NOMO-1 (cell line): ENCODE measurements around the gene HOGA1.

Experiments
- DNase-seq, 2 experiments: peaks; one replicate each; lab custom pipeline; 2025; ENCODE audit not compliant: unreplicated experiment in 2 of 2; lab: John Stamatoyannopoulos, UW

The HOGA1 gene

GRCh38 chr10:97578171-97578844, 5.9 kb upstream of the HOGA1 start:
- DNase-seq, result no peak

GRCh38 chr10:97580421-97581367, 3.5 kb upstream of the HOGA1 start:
- no peak for DNase-seq

DNA sequence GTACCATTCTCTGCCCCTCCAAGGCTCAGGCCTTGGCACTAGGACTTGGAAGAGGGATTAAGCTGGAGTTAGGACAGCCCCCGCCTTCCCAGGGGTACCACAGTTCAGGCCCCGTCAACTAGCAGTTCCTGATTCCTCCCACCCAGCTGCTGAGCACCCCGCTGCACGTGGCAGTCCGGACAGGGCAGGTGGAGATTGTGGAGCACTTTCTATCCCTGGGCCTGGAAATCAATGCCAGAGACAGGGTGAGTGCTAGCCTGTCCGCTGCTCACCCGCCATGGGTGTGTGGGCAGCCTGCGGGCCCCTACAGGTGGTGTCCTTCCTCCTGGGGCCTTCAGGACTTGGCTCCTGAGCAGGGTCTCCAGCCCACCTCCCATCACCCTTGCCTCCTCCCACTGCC, 2.0 kb upstream of the HOGA1 start:
- no peak for DNase-seq

GRCh38 chr10:97583476-97583875, 713 bp upstream of the HOGA1 start:
- no peak for DNase-seq

DNA sequence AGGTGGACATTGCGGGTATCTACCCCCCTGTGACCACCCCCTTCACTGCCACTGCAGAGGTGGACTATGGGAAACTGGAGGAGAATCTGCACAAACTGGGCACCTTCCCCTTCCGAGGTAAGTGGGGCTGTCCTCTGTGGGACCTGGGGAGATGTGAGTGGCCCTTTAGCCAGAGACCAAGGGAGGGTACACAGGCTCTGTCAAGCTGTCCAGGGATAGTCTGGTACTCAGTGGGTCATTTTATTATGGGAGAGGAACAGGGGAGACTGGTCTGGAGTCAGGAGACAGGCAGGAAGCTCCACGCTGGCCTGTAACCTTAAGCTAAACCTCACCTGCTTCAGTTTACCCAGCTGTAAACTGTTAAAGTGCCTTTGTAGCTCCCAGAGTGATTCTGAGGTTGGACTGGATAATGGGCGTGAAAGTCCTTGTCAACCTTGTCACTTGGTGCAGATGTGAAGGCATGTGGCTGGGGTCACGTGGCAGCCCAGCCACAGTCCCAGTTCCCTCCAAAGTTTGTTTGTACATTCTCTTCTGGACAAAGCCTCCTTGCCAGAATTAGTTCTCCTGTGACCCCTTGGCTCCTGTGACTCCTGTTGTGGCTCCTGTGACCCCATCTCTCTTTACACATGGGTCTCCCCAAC, 729 bp downstream of the HOGA1 start:
- DNase-seq, result no peak

GRCh38 chr10:97585439-97585811, 1.2 kb downstream of the HOGA1 start:
- DNase-seq, result no peak

DNA sequence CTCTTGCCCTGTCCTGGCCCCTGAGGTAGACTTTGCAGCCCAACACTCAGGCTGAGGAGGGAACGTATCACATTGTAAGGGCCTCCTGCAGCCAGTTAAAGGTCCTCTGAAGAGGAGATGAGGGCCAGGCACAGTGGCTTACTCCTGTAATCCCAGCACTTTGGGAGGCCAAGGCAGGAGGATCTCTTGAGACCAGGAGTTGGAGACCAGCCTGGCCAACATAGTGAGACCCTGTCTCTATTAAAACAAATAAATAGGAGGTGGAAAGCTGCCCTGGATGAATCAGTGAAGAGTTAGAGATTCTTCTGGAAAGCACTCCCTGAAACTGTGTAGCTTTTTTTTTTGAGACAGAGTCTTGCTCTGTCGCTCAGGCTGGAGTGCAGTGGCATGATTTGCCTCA, 3.0 kb downstream of the HOGA1 start:
- DNase-seq, result no peak

- DNase-seq, result no peak
Measured at GRCh38 chr10:97589479-97589878, 5.3 kb downstream of the HOGA1 start, which contains the start of gene C10orf62. Gene C10orf62 (plus strand): TSS chr10:97589721. CDS start chr10:97589898, 177 bp downstream.

DNA sequence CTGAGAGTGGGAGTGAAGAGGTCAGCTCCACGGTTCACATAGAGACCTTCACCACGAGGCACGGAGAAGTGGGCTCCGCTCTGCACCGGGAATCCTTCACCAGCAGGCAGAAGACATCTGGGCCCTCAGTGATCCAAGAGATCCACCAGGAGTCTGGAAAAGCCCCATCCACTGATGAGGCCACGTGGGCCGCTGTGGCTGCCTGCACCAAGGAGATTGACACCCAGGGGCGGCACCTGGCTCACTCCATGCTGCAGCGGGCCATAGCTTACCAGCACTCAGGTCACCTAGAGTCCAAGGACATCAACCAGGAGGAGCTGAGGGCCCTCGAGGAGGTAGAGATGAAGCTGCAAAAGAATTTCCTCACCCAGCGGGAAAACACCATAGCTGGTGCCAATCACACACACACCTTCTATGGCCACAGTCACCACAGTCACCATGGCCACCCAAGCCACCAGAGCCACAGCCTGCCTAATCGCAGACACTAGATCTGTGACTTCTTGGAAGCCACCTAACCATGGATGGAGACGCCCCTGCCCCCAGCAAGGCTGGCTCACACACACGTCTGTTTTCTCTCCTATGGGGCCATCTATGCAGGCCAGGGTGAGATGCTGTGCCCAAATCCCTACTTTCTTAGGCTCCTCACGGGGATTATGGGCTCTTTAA, 6.0 kb downstream of the HOGA1 start:
- DNase-seq, result no peak

GRCh38 chr10:97590748-97591495, 6.7 kb downstream of the HOGA1 start:
- no peak for DNase-seq

- DNase-seq, result no peak
Measured at GRCh38 chr10:97593421-97593820, 9.2 kb downstream of the HOGA1 start.

DNA sequence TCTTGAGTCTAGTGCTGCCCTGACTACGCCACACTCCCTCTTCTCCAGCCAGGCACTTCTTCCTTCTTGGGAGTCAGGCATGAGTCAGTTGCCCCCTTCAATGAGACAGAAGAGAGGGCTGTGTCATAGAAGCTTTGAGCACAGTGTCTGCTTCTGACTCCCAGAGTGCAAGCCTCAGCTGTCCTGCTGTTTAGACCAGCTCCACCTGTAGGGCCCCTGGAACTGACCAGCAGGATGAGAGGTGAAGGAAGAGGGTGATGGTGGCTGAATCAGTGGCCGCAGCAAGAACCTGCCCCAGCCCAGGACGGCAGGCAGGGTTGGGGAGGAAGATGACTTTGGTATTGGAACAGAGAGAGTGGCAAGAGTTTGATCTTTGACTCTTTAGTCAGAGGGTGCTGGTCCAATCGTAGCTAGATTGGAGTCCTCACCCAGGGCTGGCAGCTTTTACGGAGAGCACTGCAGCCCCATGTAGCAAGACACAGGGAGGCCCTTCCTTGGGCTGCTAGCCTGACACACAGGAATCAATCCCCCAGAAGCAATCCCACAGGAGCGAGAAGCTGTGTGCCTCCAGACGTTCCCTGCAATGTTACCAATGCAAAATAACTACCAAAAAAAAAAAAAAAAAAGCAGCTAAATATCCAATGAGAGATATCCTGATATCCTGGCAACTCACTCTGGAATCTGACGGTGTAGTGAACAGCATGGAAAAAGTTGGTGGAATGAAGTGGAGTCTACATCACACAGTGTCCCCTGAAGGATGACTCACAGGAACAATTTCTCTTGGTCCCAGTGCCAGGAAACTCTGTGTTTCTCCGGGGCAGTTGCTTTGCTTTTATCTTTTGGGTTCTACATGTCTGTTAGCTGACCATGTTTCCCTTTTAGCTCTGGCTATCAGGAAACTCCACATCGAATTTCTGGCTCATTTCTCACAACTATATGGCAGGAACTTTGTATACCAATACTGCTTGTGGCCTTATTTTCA, 12.2 kb downstream of the HOGA1 start:
- no peak for DNase-seq

- DNase-seq, result no peak
Measured at GRCh38 chr10:97597778-97598177, 13.6 kb downstream of the HOGA1 start.

DNA sequence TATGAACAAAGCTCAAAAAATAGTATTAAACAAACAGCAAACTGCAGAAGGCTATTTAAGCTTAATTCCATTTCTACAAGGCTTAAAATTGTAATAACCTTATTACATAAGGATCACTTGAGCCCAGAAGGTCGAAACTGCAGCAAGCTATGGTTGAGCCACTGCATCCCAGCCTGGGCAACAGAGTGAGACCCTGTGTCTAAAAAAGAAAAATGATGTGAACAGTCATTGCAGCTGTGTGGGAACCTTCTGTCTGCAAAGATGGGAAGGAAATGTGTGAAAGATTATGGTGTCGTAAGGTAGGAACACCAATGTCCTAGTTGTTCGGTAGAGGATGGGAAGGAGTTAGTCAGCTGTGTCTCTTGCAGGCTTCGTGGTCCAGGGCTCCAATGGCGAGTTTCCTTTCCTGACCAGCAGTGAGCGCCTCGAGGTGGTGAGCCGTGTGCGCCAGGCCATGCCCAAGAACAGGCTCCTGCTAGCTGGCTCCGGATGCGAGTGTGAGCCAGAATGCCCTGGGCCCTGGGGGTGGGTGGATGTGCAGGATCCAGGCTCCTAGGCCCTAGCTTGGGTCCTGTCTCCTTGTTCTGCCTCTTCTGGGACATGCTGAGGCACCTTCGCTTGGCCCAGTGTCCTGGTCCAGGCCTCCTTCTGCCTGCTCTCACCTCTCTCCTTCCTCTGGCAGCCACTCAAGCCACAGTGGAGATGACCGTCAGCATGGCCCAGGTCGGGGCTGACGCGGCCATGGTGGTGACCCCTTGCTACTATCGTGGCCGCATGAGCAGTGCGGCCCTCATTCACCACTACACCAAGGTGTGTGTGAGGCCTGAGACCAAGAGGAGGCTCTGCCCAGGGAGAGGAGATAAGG, 14.4 kb downstream of the HOGA1 start:
- no peak for DNase-seq

GRCh38 chr10:97599272-97599619, 15.1 kb downstream of the HOGA1 start:
- no peak for DNase-seq

DNA sequence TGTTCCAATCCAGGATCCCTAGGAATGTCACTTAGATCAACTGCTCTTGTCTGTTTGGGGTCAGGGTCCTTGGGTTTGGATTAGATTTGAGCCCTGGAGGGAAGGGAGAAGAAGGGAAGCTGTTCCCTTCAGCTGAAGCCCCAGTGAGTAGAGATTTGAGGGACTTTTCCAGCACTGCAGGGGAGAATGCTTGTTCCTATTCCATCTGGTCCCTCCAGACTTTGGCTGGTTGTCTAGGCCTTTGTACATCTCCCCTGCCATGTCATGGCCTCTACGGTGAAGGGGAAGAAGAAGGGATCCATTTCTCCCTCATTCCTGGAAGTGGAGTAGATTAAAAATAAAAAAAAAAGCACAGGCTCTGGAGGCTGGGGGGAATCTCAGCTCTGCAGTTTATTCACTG, 16.4 kb downstream of the HOGA1 start:
- no peak for DNase-seq

DNA sequence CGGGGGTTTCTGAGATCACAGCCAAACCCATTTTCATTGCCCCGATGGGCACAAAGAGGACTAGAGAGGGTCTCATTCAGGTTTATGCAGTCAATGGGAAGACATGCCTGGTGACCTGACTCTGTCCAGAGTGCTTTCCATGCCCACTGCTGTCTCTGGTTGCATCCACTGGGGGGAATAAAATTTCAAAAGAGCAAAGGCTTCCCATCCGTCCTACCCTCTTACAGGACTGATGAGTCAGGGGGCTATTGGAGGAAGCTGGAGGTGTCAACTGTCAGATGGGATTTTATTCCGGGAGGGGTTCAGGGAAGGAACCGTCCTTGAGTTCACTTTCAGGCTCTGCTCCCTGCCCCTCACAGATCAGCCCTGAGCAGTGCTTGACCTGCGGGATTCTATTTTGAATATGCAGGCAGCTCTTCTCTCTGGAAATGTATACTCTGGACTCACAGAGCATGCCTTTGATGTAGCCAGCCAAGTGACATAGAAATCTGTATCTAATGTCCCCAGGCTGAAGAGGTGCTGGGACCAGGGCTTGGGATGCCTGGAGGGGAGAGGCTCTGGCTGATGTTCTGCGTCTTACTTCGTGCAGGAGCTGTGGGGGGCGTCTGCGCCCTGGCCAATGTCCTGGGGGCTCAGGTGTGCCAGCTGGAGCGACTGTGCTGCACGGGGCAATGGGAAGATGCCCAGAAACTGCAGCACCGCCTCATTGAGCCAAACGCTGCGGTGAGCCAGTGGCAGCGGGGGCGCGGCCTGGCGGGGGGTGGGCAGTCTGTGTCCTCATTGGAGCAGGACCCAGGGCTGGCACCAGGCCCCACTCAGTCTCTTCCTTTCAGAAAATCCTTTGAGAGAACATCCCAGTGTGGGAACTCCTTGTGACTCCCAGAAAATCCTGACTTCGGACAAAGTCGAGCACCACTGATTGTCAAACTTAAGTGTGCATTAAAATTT, 17.4 kb downstream of the HOGA1 start:
- DNase-seq, result no peak
